Naive thymus-derived CD8-positive, alpha-beta T cell (primary cell): ENCODE data around the gene FOXO1. TPM values are rescaled to one million over a fixed set of nuclear protein-coding genes. Genes with fewer than 3 reads are reported as not detected.
A peak's percentile ranks its signal among the peaks of the same experiment; 100 is the strongest.

Experiments
- ATAC-seq, 2 donors: fragments of 150-1000 bp; cut with Tn5 transposase in 1 of 2; sonication (Bioruptor Pico), chemical (Tn5 transposase) in 1 of 2; 1 replicate in 1 of 2; 2 replicates in 1 of 2; pipeline ENCODE4 v1.10.0; 2021; ENCODE audit warnings: mild to moderate bottlenecking in 2 of 2, moderate library complexity in 2 of 2
- POLR2A ChIA-PET: fragments of 350-600 bp; sonication (Branson Sonifier 250); formaldehyde crosslinking; loops from one replicate; lab custom pipeline; 2021; ENCODE audit warnings: antibody characterized with exemption; lab: Charles Lee
- DNase-seq, 10 donors: peaks; one replicate each; pipeline versions ENCODE4 v3.0.0 to v3.0.0-alpha.2; 2020 to 2022
- H3K27ac Mint-ChIP-seq, 10 donors: one replicate each; pipeline ENCODE4 v1.8.0; 2020 to 2022; ENCODE audit warnings: mild to moderate bottlenecking in 10 of 10, mixed read lengths in 10 of 10, moderate library complexity in 4 of 10, inconsistent platforms in 1 of 10
- H3K27me3 Mint-ChIP-seq, 5 donors: one replicate each; pipeline ENCODE4 v1.8.0; 2021 to 2022; ENCODE audit warnings: mixed read lengths in 5 of 5
- H3K36me3 Mint-ChIP-seq, 3 donors: one replicate each; pipeline ENCODE4 v1.8.0; 2020 to 2022; ENCODE audit warnings: mixed read lengths in 3 of 3, mild to moderate bottlenecking in 2 of 3, inconsistent platforms in 1 of 3
- H3K4me1 Mint-ChIP-seq, 4 donors: one replicate each; pipeline ENCODE4 v1.8.0; 2021 to 2022; ENCODE audit warnings: mixed read lengths in 4 of 4
- H3K4me3 Mint-ChIP-seq, 10 donors: one replicate each; pipeline ENCODE4 v1.8.0; 2020 to 2022; ENCODE audit warnings: mild to moderate bottlenecking in 10 of 10, mixed read lengths in 10 of 10, moderate library complexity in 6 of 10, inconsistent platforms in 1 of 10
- H3K9me3 Mint-ChIP-seq, 9 donors: one replicate each; pipeline ENCODE4 v1.8.0; 2020 to 2022; ENCODE audit warnings: mixed read lengths in 9 of 9, mild to moderate bottlenecking in 3 of 9, inconsistent platforms in 1 of 9, moderate library complexity in 1 of 9
- polyA plus RNA-seq, 3 donors: library from polyadenylated mRNA; unstranded; fragments of 300-500 nt; fragmentation: Illumina TruSeq; gene quantifications; one replicate each; pipeline ENCODE4 v1.2.3, GENCODE V29; 2021
- total RNA-seq, 8 experiments: library from RNA in 2 of 8; stranded (reverse) in 2 of 8; gene quantifications; one replicate each; pipeline ENCODE4 v1.2.3 and lab custom pipeline; 2021 to 2026

The FOXO1 gene
- total and polyA plus RNA-seq, 5 experiments from 2014 or later = 59.1 to 137 (median 101) TPM

- H3K27ac Mint-ChIP-seq = peak overlapping the region in 8 of 10 donors; percentile 38 to 93 (median 81)
- H3K4me1 Mint-ChIP-seq = peaks cover 61 to 94% (median 91%) of the 10 kb centered on the region in 4 donors
- H3K36me3 Mint-ChIP-seq = peaks cover 10 to 13% (median 10%) of the 10 kb centered on the region in 3 donors
- DNase-seq (no peak), ATAC-seq (no peak)
- peaks cover 0 to 14% (median 10%) of the 10 kb centered on the region in 9 donors for H3K9me3 Mint-ChIP-seq
- H3K27me3 Mint-ChIP-seq = no peaks in the 10 kb centered on the region
- H3K4me3 Mint-ChIP-seq = peak overlapping the region in 6 of 10 donors; percentile 3 to 73 (median 67)
- POLR2A ChIA-PET = interaction anchor here (1.0 kb wide), 1 partner anchor 79 kb away, joined by 3 read pairs; no protein-coding TSS in a partner anchor
Observed at GRCh38 chr13:40585911-40586471, 80.5 kb downstream of the FOXO1 start.

GRCh38 chr13:40583738-40584137 lies 82.7 kb downstream of the FOXO1 start:
- peaks cover 0 to 14% (median 10%) of the 10 kb centered on the region in 9 donors for H3K9me3 Mint-ChIP-seq
- H3K27me3 Mint-ChIP-seq = no peaks in the 10 kb centered on the region
- DNase-seq (no peak), ATAC-seq (no peak)
- POLR2A ChIA-PET = interaction anchor here (1.0 kb wide), 1 partner anchor 22 kb away, joined by 5 read pairs; no protein-coding TSS in a partner anchor
- peak overlapping the region in 7 of 10 donors; percentile 10 to 93 (median 60) for H3K27ac Mint-ChIP-seq
- H3K4me3 Mint-ChIP-seq = peak overlapping the region in 5 of 10 donors; percentile 3 to 50 (median 6)
- peaks cover 57 to 94% (median 92%) of the 10 kb centered on the region in 4 donors for H3K4me1 Mint-ChIP-seq
- peaks cover 10 to 13% (median 13%) of the 10 kb centered on the region in 3 donors for H3K36me3 Mint-ChIP-seq

- Mint-ChIP-seq H3K27me3 (no peaks in the 10 kb centered on the region), H3K36me3 (peaks cover 10 to 13% (median 13%) of the 10 kb centered on the region in 3 donors), H3K4me1 (peaks cover 58 to 94% (median 92%) of the 10 kb centered on the region in 4 donors), H3K27ac (peak overlapping the region in 8 of 10 donors; percentile 4 to 93 (median 57)), H3K9me3 (peaks cover 0 to 14% (median 10%) of the 10 kb centered on the region in 9 donors), H3K4me3 (peak overlapping the region in 9 of 10 donors; percentile 21 to 54 (median 33))
- POLR2A ChIA-PET = interaction anchor here (0.8 kb wide), 1 partner anchor 9 kb away, joined by 3 read pairs; no protein-coding TSS in a partner anchor
- no peak for DNase-seq
- no peak for ATAC-seq
Observed at GRCh38 chr13:40582531-40582930, 83.9 kb downstream of the FOXO1 start.

- Mint-ChIP-seq H3K4me1 (peaks cover 59 to 93% (median 92%) of the 10 kb centered on the region in 4 donors), H3K4me3 (peak overlapping the region in 9 of 10 donors; percentile 34 to 75 (median 55)), H3K27me3 (no peaks in the 10 kb centered on the region), H3K36me3 (peaks cover 10 to 13% (median 13%) of the 10 kb centered on the region in 3 donors), H3K27ac (peak overlapping the region; percentile 0 to 93 (median 57)), H3K9me3 (peaks cover 0 to 14% (median 10%) of the 10 kb centered on the region in 9 donors)
- peak; percentile 24 to 34 for ATAC-seq
- POLR2A ChIA-PET = interaction anchor here (0.7 to 0.8 kb wide), 2 partner anchors 8 to 84 kb away, joined by 3 read pairs; no protein-coding TSS in a partner anchor
- DNase-seq = no peak
Observed at GRCh38 chr13:40581277-40581579, 85.2 kb downstream of the FOXO1 start.

- no peak for DNase-seq
- Mint-ChIP-seq H3K36me3 (peaks cover 10 to 16% (median 13%) of the 10 kb centered on the region in 3 donors), H3K4me3 (peak overlapping the region in 9 of 10 donors; percentile 34 to 75 (median 55)), H3K27ac (peak overlapping the region; percentile 17 to 93 (median 69)), H3K9me3 (peaks cover 0 to 14% (median 10%) of the 10 kb centered on the region in 9 donors), H3K4me1 (peaks cover 60 to 93% (median 92%) of the 10 kb centered on the region in 4 donors), H3K27me3 (no peaks in the 10 kb centered on the region)
- POLR2A ChIA-PET = interaction anchor here (0.6 kb wide), 1 partner anchor 95 kb away, joined by 7 read pairs; no protein-coding TSS in a partner anchor
- peak in 1 of 2 donors; percentile 33 for ATAC-seq
Observed at GRCh38 chr13:40580566-40581276, 85.7 kb downstream of the FOXO1 start.

GRCh38 chr13:40579535-40579934 lies 86.9 kb downstream of the FOXO1 start:
- peak overlapping the region in 8 of 10 donors; percentile 7 to 57 (median 48) for H3K4me3 Mint-ChIP-seq
- POLR2A ChIA-PET = interaction anchor here (0.6 kb wide), 1 partner anchor 16 kb away, joined by 5 read pairs; no protein-coding TSS in a partner anchor
- ATAC-seq (no peak), DNase-seq (no peak)
- no peaks in the 10 kb centered on the region for H3K27me3 Mint-ChIP-seq
- H3K4me1 Mint-ChIP-seq = peaks cover 57 to 95% (median 92%) of the 10 kb centered on the region in 4 donors
- H3K27ac Mint-ChIP-seq = peak overlapping the region in 9 of 10 donors; percentile 52 to 93 (median 80)
- peaks cover 0 to 14% (median 10%) of the 10 kb centered on the region in 9 donors for H3K9me3 Mint-ChIP-seq
- H3K36me3 Mint-ChIP-seq = peaks cover 10 to 16% (median 13%) of the 10 kb centered on the region in 3 donors

- no peak for DNase-seq
- Mint-ChIP-seq H3K27ac (peak overlapping the region in 9 of 10 donors; percentile 31 to 93 (median 79)), H3K4me1 (peaks cover 60 to 98% (median 98%) of the 10 kb centered on the region in 4 donors), H3K36me3 (peaks cover under 1 to 9% (median 3%) of the 10 kb centered on the region in 3 donors), H3K9me3 (peaks cover 0 to 5% (median under 1%) of the 10 kb centered on the region in 9 donors), H3K27me3 (no peaks in the 10 kb centered on the region), H3K4me3 (peak overlapping the region in 8 of 10 donors; percentile 25 to 65 (median 50))
- POLR2A ChIA-PET = interaction anchor here (0.9 to 1.1 kb wide), 2 partner anchors 13 to 87 kb away, joined by 3 read pairs; no protein-coding TSS in a partner anchor
- ATAC-seq = no peak
Observed at GRCh38 chr13:40578055-40578454, 88.4 kb downstream of the FOXO1 start.

- H3K27ac Mint-ChIP-seq = peak overlapping the region; percentile 33 to 93 (median 82)
- H3K4me3 Mint-ChIP-seq = peak overlapping the region in 9 of 10 donors; percentile 24 to 81 (median 61)
- ATAC-seq (peak; percentile 70 to 75), DNase-seq (peak in 4 of 10 donors; percentile 12 to 39 (median 30))
- POLR2A ChIA-PET = interaction anchor here (1.0 to 1.1 kb wide), 3 partner anchors 23 to 89 kb away, joined by 3 to 5 read pairs (median 3); no protein-coding TSS in a partner anchor
- no peaks in the 10 kb centered on the region for H3K9me3 Mint-ChIP-seq
- H3K36me3 Mint-ChIP-seq = peaks cover 0 to 6% (median 0%) of the 10 kb centered on the region in 3 donors
- no peaks in the 10 kb centered on the region for H3K27me3 Mint-ChIP-seq
- H3K4me1 Mint-ChIP-seq = peaks cover 62 to 99% (median 97%) of the 10 kb centered on the region in 4 donors
Observed at GRCh38 chr13:40576369-40576768, 90.1 kb downstream of the FOXO1 start.

- H3K9me3 Mint-ChIP-seq = no peaks in the 10 kb centered on the region
Observed at GRCh38 chr13:40572961-40573360, 93.5 kb downstream of the FOXO1 start.

GRCh38 chr13:40571338-40571963 lies 95.0 kb downstream of the FOXO1 start:
- Mint-ChIP-seq H3K36me3 (peaks cover 0 to 5% (median 0%) of the 10 kb centered on the region in 3 donors), H3K4me1 (peaks cover 52 to 96% (median 94%) of the 10 kb centered on the region in 4 donors), H3K27me3 (no peaks in the 10 kb centered on the region), H3K9me3 (no peaks in the 10 kb centered on the region), H3K4me3 (peak overlapping the region in 8 of 10 donors; percentile 20 to 76 (median 54)), H3K27ac (peak overlapping the region; percentile 3 to 87 (median 40))
- ATAC-seq = no peak
- no peak for DNase-seq
- POLR2A ChIA-PET = interaction anchor here (1.1 kb wide), 1 partner anchor 10 kb away, joined by 3 read pairs; no protein-coding TSS in a partner anchor

More at GRCh38 chr13:40572961-40573360, 93.5 kb downstream of the FOXO1 start:
- H3K4me1 Mint-ChIP-seq = peaks cover 59 to 99% (median 96%) of the 10 kb centered on the region in 4 donors
- H3K36me3 Mint-ChIP-seq = peaks cover 0 to 2% (median 0%) of the 10 kb centered on the region in 3 donors
- peak overlapping the region in 8 of 10 donors; percentile 2 to 65 (median 54) for H3K4me3 Mint-ChIP-seq
- POLR2A ChIA-PET = interaction anchor here (1.0 kb wide), 1 partner anchor 8 kb away, joined by 3 read pairs; no protein-coding TSS in a partner anchor
- H3K27ac Mint-ChIP-seq = peak overlapping the region in 9 of 10 donors; percentile 12 to 89 (median 58)
- DNase-seq (no peak), ATAC-seq (peak in 1 of 2 donors; percentile 9)
- no peaks in the 10 kb centered on the region for H3K27me3 Mint-ChIP-seq

- H3K4me3 Mint-ChIP-seq = peak overlapping the region in 8 of 10 donors; percentile 5 to 64 (median 27)
Observed at GRCh38 chr13:40570930-40571329, 95.5 kb downstream of the FOXO1 start.

More at GRCh38 chr13:40570930-40571329, 95.5 kb downstream of the FOXO1 start:
- ATAC-seq (peak; percentile 31 to 57), DNase-seq (no peak)
- H3K36me3 Mint-ChIP-seq = peaks cover 0 to 4% (median 0%) of the 10 kb centered on the region in 3 donors
- H3K27me3 Mint-ChIP-seq = no peaks in the 10 kb centered on the region
- POLR2A ChIA-PET = interaction anchor here (1.1 kb wide), 1 partner anchor 9 kb away, joined by 3 read pairs; no protein-coding TSS in a partner anchor
- H3K9me3 Mint-ChIP-seq = no peaks in the 10 kb centered on the region
- peaks cover 51 to 95% (median 90%) of the 10 kb centered on the region in 4 donors for H3K4me1 Mint-ChIP-seq
- H3K27ac Mint-ChIP-seq = peak overlapping the region in 9 of 10 donors; percentile 6 to 83 (median 39)
